ENCODE results near the gene GJA3.

DNA sequence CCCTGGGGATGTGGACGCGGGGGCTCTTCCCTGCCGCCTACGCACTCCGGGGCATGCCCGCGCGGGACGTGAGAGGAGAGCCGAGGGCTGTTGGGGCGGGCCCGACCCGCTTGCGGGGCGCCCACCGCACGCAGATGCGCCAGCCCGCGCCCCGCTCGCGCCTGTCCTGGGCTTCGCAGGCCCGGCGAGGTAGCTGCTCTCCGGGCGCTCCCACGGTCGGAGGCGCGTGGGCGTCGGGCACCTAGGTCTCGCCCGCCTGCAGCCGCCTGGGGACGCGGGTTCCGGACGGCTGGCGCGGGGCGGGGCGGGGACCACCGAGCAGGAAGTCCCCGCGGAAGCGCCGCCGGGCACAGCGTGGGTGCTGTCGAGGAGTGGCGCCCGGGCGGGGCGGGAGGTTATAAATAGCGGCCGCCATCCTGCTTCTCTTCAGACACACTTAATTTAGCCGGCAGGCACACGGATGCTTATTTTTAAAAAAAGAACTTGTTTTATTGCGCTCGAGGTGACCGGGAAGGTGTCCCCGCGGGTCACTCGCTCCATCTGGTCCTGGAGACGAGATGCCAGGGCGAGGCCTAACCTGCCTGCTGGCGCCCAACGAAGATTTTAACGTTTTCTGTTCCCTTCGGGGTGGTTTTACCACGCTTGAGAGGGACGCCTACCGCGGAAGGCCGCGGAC is 561 bp upstream of the GJA3 start:
- TF ChIP-seq, protein P1, sequence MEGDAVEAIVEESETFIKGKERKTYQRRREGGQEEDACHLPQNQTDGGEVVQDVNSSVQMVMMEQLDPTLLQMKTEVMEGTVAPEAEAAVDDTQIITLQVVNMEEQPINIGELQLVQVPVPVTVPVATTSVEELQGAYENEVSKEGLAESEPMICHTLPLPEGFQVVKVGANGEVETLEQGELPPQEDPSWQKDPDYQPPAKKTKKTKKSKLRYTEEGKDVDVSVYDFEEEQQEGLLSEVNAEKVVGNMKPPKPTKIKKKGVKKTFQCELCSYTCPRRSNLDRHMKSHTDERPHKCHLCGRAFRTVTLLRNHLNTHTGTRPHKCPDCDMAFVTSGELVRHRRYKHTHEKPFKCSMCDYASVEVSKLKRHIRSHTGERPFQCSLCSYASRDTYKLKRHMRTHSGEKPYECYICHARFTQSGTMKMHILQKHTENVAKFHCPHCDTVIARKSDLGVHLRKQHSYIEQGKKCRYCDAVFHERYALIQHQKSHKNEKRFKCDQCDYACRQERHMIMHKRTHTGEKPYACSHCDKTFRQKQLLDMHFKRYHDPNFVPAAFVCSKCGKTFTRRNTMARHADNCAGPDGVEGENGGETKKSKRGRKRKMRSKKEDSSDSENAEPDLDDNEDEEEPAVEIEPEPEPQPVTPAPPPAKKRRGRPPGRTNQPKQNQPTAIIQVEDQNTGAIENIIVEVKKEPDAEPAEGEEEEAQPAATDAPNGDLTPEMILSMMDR (conservative IDR thresholded peaks at IDR 0.05; ENCODE audit: low read depth, low read length): no peak
- no peak for TF ChIP-seq EZH2 (IDR thresholded peaks at IDR 0.05; ENCODE audit: borderline replicate concordance, low read depth, low read length, poor library complexity, severe bottlenecking)

Measured in A673 (cell line).